HG03135 (cell line): Measurements from ENCODE around the gene TMEM51.

Experiments
- ATAC-seq: cut with Tn5 transposase; IDR thresholded peaks from one replicate; pipeline ENCODE4 v1.9.1; 2021; ENCODE audit warnings: mild to moderate bottlenecking, moderate library complexity; ENCODE audit not compliant: unreplicated experiment

Gene TMEM51

GRCh38 chr1:15212954-15213291, 59.4 kb downstream of the TMEM51 start:
- no peak for ATAC-seq

GRCh38 chr1:15213341-15213821, 59.8 kb downstream of the TMEM51 start:
- ATAC-seq = no peak

GRCh38 chr1:15214527-15214926, 61.0 kb downstream of the TMEM51 start:
- no peak for ATAC-seq

- ATAC-seq = no peak
These were observed 61.6 kb downstream of the TMEM51 start for GRCh38 chr1:15215116-15215515.

GRCh38 chr1:15217654-15218053, 64.1 kb downstream of the TMEM51 start:
- no peak for ATAC-seq

GRCh38 chr1:15218287-15219279, 65.0 kb downstream of the TMEM51 start:
- ATAC-seq = no peak

- no peak for ATAC-seq
These were observed 65.9 kb downstream of the TMEM51 start for GRCh38 chr1:15219280-15220023.

- no peak for ATAC-seq
These were observed 66.5 kb downstream of the TMEM51 start for GRCh38 chr1:15220024-15220392.

GRCh38 chr1:15220825-15221431, 67.4 kb downstream of the TMEM51 start:
- ATAC-seq = no peak

GRCh38 chr1:15222653-15223303, 69.2 kb downstream of the TMEM51 start:
- no peak for ATAC-seq

GRCh38 chr1:15224259-15224869, 70.8 kb downstream of the TMEM51 start:
- ATAC-seq = no peak

GRCh38 chr1:15224974-15225373, 71.4 kb downstream of the TMEM51 start:
- ATAC-seq = no peak

GRCh38 chr1:15225461-15225860, 71.9 kb downstream of the TMEM51 start:
- ATAC-seq = no peak

GRCh38 chr1:15226388-15227255, 73.1 kb downstream of the TMEM51 start:
- no peak for ATAC-seq

GRCh38 chr1:15229707-15230131, 76.2 kb downstream of the TMEM51 start:
- ATAC-seq = no peak

- no peak for ATAC-seq
These were observed 78.2 kb downstream of the TMEM51 start for GRCh38 chr1:15231714-15232201.

GRCh38 chr1:15233689-15234088, 80.1 kb downstream of the TMEM51 start:
- no peak for ATAC-seq

GRCh38 chr1:15236321-15236721, 82.8 kb downstream of the TMEM51 start:
- no peak for ATAC-seq

- no peak for ATAC-seq
These were observed 83.2 kb downstream of the TMEM51 start for GRCh38 chr1:15236746-15237145.
